ENCODE data around the gene NR6A1. TPM values are rescaled to one million over a fixed set of nuclear protein-coding genes. Genes with fewer than 3 reads are reported as not detected.

NR6A1 gene
- polyA plus RNA-seq, 1 donor from 2014 or later: 4.3 TPM

DNA sequence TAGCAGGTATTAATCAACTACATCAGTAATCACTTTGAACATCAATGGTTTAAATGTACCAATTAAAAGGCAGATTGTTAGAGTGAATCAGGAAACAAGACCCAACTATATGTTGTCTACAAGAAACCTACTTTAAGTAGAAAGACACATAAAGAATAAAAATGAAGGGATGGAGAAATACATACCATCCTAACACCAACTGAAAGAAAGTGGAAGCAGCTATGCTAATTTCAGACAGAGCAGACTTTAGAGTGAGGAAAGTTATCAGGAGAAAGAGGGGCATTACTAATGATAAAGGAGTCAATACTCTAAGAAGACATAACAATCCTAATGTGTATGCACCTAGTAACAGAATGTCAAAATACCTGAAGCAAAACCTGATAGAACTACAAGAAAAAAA lies 125.8 kb downstream of the NR6A1 start:
- H3K4me2 ChIP-seq (ENCODE audit: low read length): no peak overlapping the region
- no peaks in the 10 kb centered on the region for H3K36me3 ChIP-seq (ENCODE audit: insufficient read depth, low read length)
- H4K20me1 ChIP-seq (ENCODE audit: insufficient read depth): no peaks in the 10 kb centered on the region

DNA sequence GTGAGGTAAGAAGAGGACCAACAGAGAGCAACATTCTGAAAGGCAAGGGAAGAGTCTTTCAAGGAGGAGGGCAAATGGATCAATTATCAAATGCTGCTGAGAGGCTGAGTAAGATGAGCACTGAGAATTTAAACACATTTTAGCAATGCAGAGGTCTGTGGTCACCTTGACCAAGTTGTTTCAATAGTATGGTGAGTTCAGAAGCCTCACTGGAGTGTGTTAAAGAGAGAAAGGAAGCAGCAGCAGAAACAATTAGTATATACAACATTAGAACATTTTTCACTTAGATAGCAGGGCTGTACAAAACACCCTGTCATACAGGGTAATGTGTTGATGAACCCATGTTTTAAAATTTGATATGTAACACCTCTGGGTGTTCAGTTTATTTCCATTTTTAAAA lies 131.5 kb downstream of the NR6A1 start:
- H3K9me2 ChIP-seq (ENCODE audit: insufficient read depth, low read length): no peaks in the 10 kb centered on the region
- H3K36me3 ChIP-seq (ENCODE audit: insufficient read depth, low read length): no peaks in the 10 kb centered on the region
- no peak overlapping the region for H3K9ac ChIP-seq (ENCODE audit: low read length)
- no peak overlapping the region for H3K4me2 ChIP-seq (ENCODE audit: low read length)
- no peaks in the 10 kb centered on the region for H3K27me3 ChIP-seq (ENCODE audit: insufficient read depth, low read depth, low read length)
- TF ChIP-seq POLR2AphosphoS5 (IDR thresholded peaks at IDR 0.05) (no peak), EZH2 (IDR thresholded peaks at IDR 0.05; ENCODE audit: borderline replicate concordance, insufficient read depth, low read length, poor library complexity, severe bottlenecking) (no peak), SMC3 (conservative IDR thresholded peaks at IDR 0.05; ENCODE audit: poor library complexity) (no peak), EP300 (conservative IDR thresholded peaks at IDR 0.05; ENCODE audit: poor library complexity, severe bottlenecking) (no peak), TAF1 (IDR thresholded peaks at IDR 0.05; ENCODE audit: low read depth) (no peak), MXI1 (conservative IDR thresholded peaks at IDR 0.05; ENCODE audit: poor library complexity, severe bottlenecking) (no peak)
- TF ChIP-seq, protein P1, sequence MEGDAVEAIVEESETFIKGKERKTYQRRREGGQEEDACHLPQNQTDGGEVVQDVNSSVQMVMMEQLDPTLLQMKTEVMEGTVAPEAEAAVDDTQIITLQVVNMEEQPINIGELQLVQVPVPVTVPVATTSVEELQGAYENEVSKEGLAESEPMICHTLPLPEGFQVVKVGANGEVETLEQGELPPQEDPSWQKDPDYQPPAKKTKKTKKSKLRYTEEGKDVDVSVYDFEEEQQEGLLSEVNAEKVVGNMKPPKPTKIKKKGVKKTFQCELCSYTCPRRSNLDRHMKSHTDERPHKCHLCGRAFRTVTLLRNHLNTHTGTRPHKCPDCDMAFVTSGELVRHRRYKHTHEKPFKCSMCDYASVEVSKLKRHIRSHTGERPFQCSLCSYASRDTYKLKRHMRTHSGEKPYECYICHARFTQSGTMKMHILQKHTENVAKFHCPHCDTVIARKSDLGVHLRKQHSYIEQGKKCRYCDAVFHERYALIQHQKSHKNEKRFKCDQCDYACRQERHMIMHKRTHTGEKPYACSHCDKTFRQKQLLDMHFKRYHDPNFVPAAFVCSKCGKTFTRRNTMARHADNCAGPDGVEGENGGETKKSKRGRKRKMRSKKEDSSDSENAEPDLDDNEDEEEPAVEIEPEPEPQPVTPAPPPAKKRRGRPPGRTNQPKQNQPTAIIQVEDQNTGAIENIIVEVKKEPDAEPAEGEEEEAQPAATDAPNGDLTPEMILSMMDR (IDR thresholded peaks at IDR 0.05; ENCODE audit: poor library complexity, severe bottlenecking): no peak
- no peaks in the 10 kb centered on the region for H3K79me2 ChIP-seq (replicated peaks; ENCODE audit: insufficient read depth, low read length)
- H3F3A ChIP-seq (ENCODE audit: insufficient read depth, low read length, poor library complexity, severe bottlenecking): no peaks in the 10 kb centered on the region
- H3K4me3 ChIP-seq (ENCODE audit: low read length): no peak overlapping the region
- no peak overlapping the region for H2AFZ ChIP-seq (ENCODE audit: low read depth, low read length)
- no peak overlapping the region for H3K27ac ChIP-seq (ENCODE audit: low read length)
- no peaks in the 10 kb centered on the region for H3K9me3 ChIP-seq (ENCODE audit: low read length)
- no peaks in the 10 kb centered on the region for H4K20me1 ChIP-seq (ENCODE audit: insufficient read depth)

More for the DNA sequence above, 125.8 kb downstream of the NR6A1 start:
- H2AFZ ChIP-seq (ENCODE audit: low read depth, low read length): no peak overlapping the region
- H3K79me2 ChIP-seq (replicated peaks; ENCODE audit: insufficient read depth, low read length): no peaks in the 10 kb centered on the region
- H3K9me2 ChIP-seq (ENCODE audit: insufficient read depth, low read length): no peaks in the 10 kb centered on the region
- H3K9me3 ChIP-seq (ENCODE audit: low read length): no peaks in the 10 kb centered on the region
- no peak overlapping the region for H3K4me3 ChIP-seq (ENCODE audit: low read length)
- no peaks in the 10 kb centered on the region for H3F3A ChIP-seq (ENCODE audit: insufficient read depth, low read length, poor library complexity, severe bottlenecking)
- no peak overlapping the region for H3K9ac ChIP-seq (ENCODE audit: low read length)
- TF ChIP-seq TAF1 (IDR thresholded peaks at IDR 0.05; ENCODE audit: low read depth): no peak
- TF ChIP-seq SMC3 (conservative IDR thresholded peaks at IDR 0.05; ENCODE audit: poor library complexity): no peak
- no peak for TF ChIP-seq POLR2AphosphoS5 (IDR thresholded peaks at IDR 0.05)
- TF ChIP-seq EZH2 (IDR thresholded peaks at IDR 0.05; ENCODE audit: borderline replicate concordance, insufficient read depth, low read length, poor library complexity, severe bottlenecking): no peak
- TF ChIP-seq, protein P1 (IDR thresholded peaks at IDR 0.05; ENCODE audit: poor library complexity, severe bottlenecking): no peak
- TF ChIP-seq, protein P2, sequence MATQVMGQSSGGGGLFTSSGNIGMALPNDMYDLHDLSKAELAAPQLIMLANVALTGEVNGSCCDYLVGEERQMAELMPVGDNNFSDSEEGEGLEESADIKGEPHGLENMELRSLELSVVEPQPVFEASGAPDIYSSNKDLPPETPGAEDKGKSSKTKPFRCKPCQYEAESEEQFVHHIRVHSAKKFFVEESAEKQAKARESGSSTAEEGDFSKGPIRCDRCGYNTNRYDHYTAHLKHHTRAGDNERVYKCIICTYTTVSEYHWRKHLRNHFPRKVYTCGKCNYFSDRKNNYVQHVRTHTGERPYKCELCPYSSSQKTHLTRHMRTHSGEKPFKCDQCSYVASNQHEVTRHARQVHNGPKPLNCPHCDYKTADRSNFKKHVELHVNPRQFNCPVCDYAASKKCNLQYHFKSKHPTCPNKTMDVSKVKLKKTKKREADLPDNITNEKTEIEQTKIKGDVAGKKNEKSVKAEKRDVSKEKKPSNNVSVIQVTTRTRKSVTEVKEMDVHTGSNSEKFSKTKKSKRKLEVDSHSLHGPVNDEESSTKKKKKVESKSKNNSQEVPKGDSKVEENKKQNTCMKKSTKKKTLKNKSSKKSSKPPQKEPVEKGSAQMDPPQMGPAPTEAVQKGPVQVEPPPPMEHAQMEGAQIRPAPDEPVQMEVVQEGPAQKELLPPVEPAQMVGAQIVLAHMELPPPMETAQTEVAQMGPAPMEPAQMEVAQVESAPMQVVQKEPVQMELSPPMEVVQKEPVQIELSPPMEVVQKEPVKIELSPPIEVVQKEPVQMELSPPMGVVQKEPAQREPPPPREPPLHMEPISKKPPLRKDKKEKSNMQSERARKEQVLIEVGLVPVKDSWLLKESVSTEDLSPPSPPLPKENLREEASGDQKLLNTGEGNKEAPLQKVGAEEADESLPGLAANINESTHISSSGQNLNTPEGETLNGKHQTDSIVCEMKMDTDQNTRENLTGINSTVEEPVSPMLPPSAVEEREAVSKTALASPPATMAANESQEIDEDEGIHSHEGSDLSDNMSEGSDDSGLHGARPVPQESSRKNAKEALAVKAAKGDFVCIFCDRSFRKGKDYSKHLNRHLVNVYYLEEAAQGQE (IDR thresholded peaks at IDR 0.05; ENCODE audit: borderline replicate concordance): no peak
- no peak for TF ChIP-seq RAD21 (conservative IDR thresholded peaks at IDR 0.05)
- no peak for TF ChIP-seq MXI1 (conservative IDR thresholded peaks at IDR 0.05; ENCODE audit: poor library complexity, severe bottlenecking)
- H3K27ac ChIP-seq (ENCODE audit: low read length): no peak overlapping the region
- H3K27me3 ChIP-seq (ENCODE audit: insufficient read depth, low read depth, low read length): no peaks in the 10 kb centered on the region
